HG03378 (cell line): ENCODE results near the gene SLFN11.
"Not testable (repeated sequence)": the region's sequence is repeated elsewhere in the genome, so short reads cannot be mapped to it uniquely, and the experiment has no call there.

Experiments used
- ATAC-seq: cut with Tn5 transposase; IDR thresholded peaks from one replicate; pipeline ENCODE4 v1.9.1; 2021; ENCODE audit warnings: mild to moderate bottlenecking, moderate library complexity; ENCODE audit not compliant: unreplicated experiment

The SLFN11 gene

GRCh38 chr17:35373534-35373983 is at the start of gene SLFN11:
SLFN11 (minus strand) TSS chr17:35373621; CDS start chr17:35363807, 9,814 bp downstream.
- no peak for ATAC-seq

- ATAC-seq: not testable (repeated sequence)
Measured at GRCh38 chr17:35421069-35421468, 47.6 kb upstream of the SLFN11 start.

- no peak for ATAC-seq
Measured at GRCh38 chr17:35416659-35417058, 43.2 kb upstream of the SLFN11 start.

GRCh38 chr17:35414707-35415106 is 41.3 kb upstream of the SLFN11 start:
- not testable (repeated sequence) for ATAC-seq

- no peak for ATAC-seq
Measured at GRCh38 chr17:35414247-35414646, 40.8 kb upstream of the SLFN11 start.

- ATAC-seq: no peak
Measured at GRCh38 chr17:35407531-35407930, 34.1 kb upstream of the SLFN11 start.

GRCh38 chr17:35406568-35406967 is 33.1 kb upstream of the SLFN11 start:
- ATAC-seq: no peak

- ATAC-seq: no peak
Measured at GRCh38 chr17:35404360-35404759, 30.9 kb upstream of the SLFN11 start.

GRCh38 chr17:35393783-35394182 is 20.4 kb upstream of the SLFN11 start:
- not testable (repeated sequence) for ATAC-seq

GRCh38 chr17:35390663-35391062 is 17.2 kb upstream of the SLFN11 start:
- ATAC-seq: no peak

- ATAC-seq: no peak
Measured at GRCh38 chr17:35390156-35390555, 16.7 kb upstream of the SLFN11 start.

GRCh38 chr17:35387496-35387895 is 14.1 kb upstream of the SLFN11 start:
- no peak for ATAC-seq

GRCh38 chr17:35377706-35378105 is 4.3 kb upstream of the SLFN11 start:
- no peak for ATAC-seq

GRCh38 chr17:35377068-35377467 is 3.6 kb upstream of the SLFN11 start:
- no peak for ATAC-seq

GRCh38 chr17:35376245-35376644 is 2.8 kb upstream of the SLFN11 start:
- ATAC-seq: no peak

- no peak for ATAC-seq
Measured at GRCh38 chr17:35374766-35375344, 1.4 kb upstream of the SLFN11 start.

- ATAC-seq: no peak
Measured at GRCh38 chr17:35373984-35374765, 754 bp upstream of the SLFN11 start.

- no peak for ATAC-seq
Measured at GRCh38 chr17:35372846-35373533, 431 bp downstream of the SLFN11 start.

- ATAC-seq: no peak
Measured at GRCh38 chr17:35371934-35372333, 1.5 kb downstream of the SLFN11 start.

- peak; percentile 69 for ATAC-seq
Measured at GRCh38 chr17:35368081-35368830, 5.2 kb downstream of the SLFN11 start.

- ATAC-seq: no peak
Measured at GRCh38 chr17:35361027-35361426, 12.4 kb downstream of the SLFN11 start.
